ENCODE results near the gene MAP3K2.

The MAP3K2 gene

DNA sequence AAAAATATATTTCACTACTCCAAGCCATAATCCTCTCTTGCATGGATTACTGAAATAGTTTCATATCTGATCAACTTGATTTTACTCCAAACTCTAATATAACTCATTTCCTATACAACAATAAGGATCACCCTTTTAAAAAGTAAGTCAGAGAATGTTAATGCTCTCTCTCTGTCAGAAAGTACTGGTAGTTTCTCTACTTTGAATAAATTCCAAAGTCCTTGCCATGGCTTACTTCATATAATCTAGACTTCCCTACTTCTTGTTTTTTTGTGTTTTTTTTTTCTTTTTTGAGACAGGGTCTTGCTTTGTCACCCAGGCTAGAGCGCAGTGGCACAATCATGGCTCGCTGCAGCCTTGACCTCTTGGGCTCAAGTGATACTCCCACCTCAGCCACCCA is 36.2 kb downstream of the MAP3K2 start:
- no peak for TF ChIP-seq CTCF (IDR thresholded peaks at IDR 0.05; ENCODE audit: low read depth, low read length, missing control alignments)
- in situ Hi-C loops (cut with HindIII; ENCODE audit: low sequenced_read_pairs), result loop anchor here (5.0 kb wide), 1 partner anchor 126 kb away; no protein-coding TSS in a partner anchor
- DNase-seq (ENCODE audit: low read depth), result no peak
- no peak overlapping the region for H3K4me3 ChIP-seq (ENCODE audit: low read depth, low read length)

DNA sequence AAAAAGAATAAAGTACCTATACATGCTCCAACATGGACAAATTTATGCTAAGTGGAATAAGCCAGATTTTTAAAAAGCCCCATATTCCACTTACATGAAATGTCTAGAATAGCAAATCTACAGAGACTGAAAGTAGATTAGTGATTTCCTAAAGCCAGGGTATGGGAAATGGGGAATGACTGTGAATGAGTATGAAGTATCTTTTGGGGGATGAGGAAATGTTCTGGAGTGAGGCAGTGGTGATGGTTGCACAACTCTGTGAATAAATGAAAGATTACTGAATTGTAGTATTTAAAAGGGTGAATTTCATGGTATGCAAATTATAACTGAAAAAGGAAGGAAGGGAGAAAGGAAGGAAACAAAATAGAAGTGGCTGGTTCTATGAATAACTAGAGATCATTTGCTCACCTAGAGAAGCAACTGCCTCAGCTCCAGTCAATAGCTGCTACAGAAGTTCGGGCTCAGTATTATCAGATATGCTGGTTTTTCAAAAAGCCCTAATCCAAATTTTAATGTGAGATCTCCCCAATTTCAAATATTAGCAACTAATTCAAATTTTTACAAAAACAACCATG is 39.3 kb downstream of the MAP3K2 start:
- H3K4me3 ChIP-seq (ENCODE audit: low read depth, low read length), result no peak overlapping the region

GRCh38 chr2:127347734-127348392 is 39.9 kb downstream of the MAP3K2 start:
- no peak for TF ChIP-seq CTCF (IDR thresholded peaks at IDR 0.05; ENCODE audit: low read depth, low read length, missing control alignments)
- H3K4me3 ChIP-seq (ENCODE audit: low read depth, low read length), result no peak overlapping the region
- in situ Hi-C loops (cut with HindIII; ENCODE audit: low sequenced_read_pairs), result no loop called here
- no peak for DNase-seq (ENCODE audit: low read depth)

More for the DNA sequence above, 39.3 kb downstream of the MAP3K2 start:
- in situ Hi-C loops (cut with HindIII; ENCODE audit: low sequenced_read_pairs), result no loop called here
- TF ChIP-seq CTCF (IDR thresholded peaks at IDR 0.05; ENCODE audit: low read depth, low read length, missing control alignments), result no peak
- DNase-seq (ENCODE audit: low read depth), result no peak

GRCh38 chr2:127347015-127347414 is 40.8 kb downstream of the MAP3K2 start:
- DNase-seq (ENCODE audit: low read depth), result no peak
- no peak overlapping the region for H3K4me3 ChIP-seq (ENCODE audit: low read depth, low read length)
- TF ChIP-seq CTCF (IDR thresholded peaks at IDR 0.05; ENCODE audit: low read depth, low read length, missing control alignments), result no peak
- in situ Hi-C loops (cut with HindIII; ENCODE audit: low sequenced_read_pairs), result no loop called here

- H3K4me3 ChIP-seq (ENCODE audit: low read depth, low read length), result no peak overlapping the region
- no peak for TF ChIP-seq CTCF (IDR thresholded peaks at IDR 0.05; ENCODE audit: low read depth, low read length, missing control alignments)
- no peak for DNase-seq (ENCODE audit: low read depth)
- in situ Hi-C loops (cut with HindIII; ENCODE audit: low sequenced_read_pairs), result no loop called here
These were observed 44.5 kb downstream of the MAP3K2 start for GRCh38 chr2:127343277-127343676.

DNA sequence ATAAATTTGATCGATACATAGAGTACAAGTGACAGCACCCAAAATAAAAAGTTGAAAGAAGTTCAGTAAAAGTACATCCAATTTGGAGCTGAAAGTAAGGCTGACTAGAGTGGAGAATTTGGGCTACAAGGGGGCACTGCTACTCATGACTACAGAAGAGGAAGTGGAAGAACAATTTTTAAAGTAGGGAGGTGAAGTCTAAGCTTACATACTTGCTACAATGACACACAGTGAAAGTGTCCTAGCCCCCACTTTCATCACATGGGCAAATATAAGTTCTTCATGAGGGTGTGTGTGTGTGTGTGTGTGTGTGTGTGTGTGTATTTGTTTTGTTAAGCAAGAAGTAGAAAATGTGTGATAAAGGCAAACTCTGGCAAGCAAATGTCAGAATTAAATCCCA is 45.7 kb downstream of the MAP3K2 start:
- in situ Hi-C loops (cut with HindIII; ENCODE audit: low sequenced_read_pairs), result no loop called here
- TF ChIP-seq CTCF (IDR thresholded peaks at IDR 0.05; ENCODE audit: low read depth, low read length, missing control alignments), result no peak
- DNase-seq (ENCODE audit: low read depth), result no peak
- H3K4me3 ChIP-seq (ENCODE audit: low read depth, low read length), result no peak overlapping the region

Data from astrocyte of the cerebellum (primary cell).